Activated CD8-positive, alpha-beta memory T cell treated with anti-CD3 and anti-CD28 coated beads for 48 hours (primary cell): ENCODE data around the gene RETN.

Experiments
- DNase-seq, 3 experiments: peaks; one replicate each; pipeline ENCODE4 v3.0.0-alpha.2; 2020; ENCODE audit warnings: low read depth in 2 of 3, low spot score in 2 of 3

RETN gene

DNA sequence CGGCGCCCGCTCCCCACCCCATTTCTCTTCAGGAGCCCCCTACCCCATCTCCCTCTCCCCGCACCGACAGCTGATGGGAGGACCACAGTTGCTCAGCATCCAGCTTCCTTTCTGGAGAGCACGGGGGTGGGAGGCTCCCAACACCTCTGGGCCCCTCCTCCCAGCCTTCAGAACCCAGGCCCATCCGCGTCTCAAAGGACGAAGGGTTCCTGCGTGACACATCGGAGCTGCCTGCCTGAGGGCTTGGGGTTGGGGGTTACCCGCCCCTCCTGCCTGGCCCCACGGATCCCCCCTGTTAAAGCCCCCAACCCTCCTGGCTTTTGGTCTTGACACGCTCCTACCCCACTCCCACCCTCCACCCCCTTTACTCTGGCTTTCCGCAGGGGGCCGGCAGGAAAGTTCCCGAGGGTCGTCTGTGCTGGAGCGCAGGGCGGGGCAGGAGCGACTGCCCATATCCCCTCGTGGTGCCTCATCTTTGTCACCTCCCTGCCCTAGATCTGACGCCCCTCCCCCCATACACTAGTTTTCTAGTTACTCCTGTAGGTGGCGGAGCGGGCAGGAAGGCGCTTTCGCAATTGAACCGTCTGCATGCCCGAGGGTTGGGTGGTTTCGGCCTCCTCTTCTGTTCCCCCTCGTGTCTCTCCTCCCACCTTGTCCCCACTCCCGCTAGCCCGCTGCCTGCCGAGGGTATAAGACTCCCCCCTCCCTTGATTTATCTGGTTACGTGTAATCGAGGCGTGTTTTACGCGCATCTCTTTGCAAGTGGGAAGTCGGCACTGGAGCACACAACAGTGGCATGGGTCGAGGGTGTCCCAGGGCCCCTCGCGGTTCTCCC, 12.7 kb downstream of the RETN start:
- peak; percentile 59 to 71 (median 60) for DNase-seq

DNA sequence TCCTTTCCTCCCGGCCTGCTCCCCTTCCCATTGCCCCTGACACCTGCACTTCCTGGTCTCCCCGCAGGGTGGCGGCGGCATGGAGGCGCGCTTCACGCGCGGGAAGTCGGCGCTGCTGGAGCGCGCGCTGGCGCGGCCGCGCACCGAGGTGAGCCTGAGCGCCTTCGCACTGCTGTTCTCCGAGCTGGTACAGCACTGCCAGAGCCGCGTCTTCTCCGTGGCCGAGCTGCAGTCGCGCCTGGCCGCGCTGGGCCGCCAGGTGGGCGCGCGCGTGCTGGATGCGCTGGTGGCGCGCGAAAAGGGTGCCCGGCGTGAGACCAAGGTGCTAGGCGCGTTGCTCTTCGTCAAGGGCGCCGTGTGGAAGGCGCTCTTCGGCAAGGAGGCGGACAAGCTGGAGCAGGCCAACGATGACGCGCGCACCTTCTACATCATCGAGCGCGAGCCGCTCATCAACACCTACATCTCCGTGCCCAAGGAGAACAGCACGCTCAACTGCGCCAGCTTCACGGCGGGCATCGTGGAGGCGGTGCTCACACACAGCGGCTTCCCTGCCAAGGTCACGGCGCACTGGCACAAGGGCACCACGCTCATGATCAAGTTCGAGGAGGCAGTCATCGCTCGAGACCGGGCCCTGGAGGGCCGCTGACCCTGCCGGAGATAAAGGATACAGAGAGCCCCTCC, 13.5 kb downstream of the RETN start:
- DNase-seq, result no peak

DNA sequence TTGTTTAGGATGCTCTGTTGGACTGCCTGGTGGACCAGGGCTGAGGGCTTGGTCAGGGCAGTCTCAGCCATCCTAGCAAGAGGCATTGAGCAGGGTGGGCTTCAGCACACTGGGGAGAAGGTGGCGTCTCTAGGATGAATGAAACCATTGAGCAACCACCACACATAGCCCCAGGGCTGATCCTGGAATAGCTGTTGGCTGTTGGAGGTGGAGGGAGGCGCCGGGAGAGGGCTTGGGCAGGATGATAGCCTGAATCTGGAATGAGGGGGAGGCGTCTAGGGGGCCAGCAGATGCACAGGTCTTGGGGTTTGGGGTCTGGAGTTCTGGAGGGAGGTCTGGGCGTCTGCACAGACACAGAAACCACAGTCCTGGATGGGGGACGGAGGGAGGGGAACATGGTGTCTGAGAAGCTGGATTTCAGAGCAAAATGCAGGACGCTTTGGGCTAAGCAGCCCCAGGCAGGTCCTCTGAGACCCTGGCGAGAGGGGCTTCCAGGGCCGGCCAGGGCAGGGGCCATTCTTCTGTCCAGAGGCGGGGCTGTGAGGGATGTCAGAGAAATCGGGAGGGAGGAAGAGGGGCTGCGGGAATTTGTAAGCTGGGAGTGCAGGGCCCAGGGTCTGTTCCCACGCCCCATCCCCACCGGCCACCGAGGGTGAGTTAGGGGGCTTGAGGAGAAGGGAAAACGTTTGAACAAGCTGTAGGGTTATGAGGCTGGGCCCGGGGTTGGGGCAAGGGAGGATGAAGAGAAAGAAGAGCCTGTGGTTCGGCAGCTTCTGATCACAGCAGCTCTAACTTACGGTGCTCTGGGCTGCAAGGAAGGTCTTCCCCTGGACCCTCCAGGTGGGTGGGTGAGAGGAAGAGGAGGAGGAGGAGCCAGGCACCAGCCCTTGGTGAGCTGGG, 16.9 kb downstream of the RETN start:
- DNase-seq, result no peak

DNA sequence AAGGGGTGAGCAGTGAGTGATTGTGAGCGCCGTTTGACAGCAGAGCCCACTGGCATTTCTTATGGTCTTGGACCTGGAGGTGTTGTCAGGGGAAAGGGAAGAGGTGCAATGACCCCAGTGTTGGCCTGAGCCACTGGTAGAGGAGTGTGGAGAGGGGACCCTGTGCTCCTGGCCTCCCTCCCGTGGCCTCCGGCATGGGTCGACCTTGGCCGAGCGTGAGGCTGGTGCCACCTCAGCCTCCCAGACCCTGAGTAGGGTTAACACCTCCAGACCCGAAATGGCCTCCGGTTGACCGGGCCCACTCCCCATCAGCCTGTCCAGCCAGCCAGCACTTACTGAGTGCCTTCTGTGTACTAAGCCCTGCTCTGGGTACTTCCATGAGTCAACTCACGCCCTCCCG, 18.3 kb downstream of the RETN start:
- DNase-seq, result no peak

DNA sequence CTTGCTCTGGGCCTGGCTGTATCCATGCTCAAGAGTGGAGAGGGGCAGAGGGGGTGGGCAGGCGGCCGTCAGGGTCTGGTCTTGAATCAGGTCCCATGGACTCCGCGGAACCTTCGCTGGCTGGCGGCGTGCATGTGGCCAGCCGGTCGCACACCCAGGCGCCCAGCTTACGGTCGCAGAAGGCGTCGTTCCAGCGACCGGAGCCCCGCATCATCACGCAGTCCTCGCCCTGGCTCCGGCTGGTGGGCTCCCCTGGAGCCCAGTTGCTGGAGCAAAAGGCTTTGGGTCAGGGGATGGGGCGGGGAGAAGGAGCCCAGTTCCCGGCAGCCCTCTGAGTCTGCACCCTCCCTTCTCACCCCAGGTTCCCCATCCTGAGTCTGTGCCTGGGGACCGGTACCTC, 20.3 kb downstream of the RETN start:
- DNase-seq, result no peak

DNA sequence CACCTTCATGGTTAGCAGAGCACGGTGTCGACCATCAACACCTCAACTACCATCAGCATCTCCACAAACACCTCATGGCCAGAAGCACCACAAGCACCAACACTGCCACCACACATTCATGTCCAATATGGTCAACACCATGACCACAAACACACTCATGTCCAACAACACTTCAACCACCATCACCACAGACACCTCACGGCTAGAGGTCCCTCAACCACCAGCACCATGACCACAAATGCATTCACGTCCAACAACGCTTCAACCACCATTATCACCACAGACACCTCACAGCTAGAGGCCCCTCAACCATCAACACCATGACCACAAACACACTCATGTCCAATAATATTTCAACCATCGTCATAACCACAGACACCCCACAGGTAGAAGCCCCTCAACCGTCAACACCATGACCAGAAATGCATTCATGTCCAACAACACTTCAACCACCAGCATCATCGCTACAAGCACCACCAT, 22.0 kb downstream of the RETN start:
- DNase-seq, result no peak

DNA sequence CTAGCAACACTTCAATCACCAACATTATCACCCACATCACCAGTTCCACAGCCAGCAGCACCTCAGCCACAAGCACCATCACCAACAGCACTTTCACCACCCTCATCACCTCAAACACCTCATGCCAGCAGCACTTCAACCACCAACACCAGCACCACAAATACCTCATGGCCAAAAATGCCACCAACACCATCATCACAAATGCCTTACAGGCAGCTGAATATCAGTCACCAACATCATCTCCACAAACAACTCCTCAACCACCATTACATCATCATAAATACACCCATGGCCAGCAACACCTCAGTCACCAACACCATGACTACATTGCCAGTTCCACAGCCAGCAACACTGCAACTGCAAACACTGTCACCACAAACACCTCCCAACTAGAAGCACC, 22.6 kb downstream of the RETN start:
- DNase-seq, result no peak

DNA sequence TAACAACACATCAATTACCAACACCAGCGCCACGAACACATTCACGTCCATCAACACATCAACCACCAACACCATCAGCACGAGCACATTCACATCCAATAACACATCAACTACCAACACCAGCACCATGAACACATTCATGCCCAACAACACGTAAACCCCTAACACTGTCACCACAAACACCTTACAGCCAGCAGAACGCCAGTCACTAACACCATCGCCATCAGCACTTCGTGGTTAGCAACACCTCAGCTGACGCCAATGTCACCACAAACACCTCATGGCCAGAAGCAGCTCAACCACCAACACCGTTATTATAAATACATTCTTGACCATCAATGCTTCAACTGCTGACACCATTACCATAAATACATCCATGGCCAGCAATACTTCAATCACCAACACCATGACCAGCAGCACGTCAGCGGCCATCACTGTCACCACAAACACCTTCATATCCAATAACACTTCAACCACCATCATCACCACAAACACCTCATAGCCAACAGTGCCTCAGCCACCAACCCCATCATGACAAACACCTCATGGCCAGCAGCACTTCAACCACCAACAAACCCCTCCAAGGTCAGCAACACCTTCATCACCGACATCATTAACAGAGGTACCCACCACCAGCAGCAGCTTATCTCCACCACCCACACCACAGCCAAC, 23.7 kb downstream of the RETN start:
- DNase-seq, result no peak

DNA sequence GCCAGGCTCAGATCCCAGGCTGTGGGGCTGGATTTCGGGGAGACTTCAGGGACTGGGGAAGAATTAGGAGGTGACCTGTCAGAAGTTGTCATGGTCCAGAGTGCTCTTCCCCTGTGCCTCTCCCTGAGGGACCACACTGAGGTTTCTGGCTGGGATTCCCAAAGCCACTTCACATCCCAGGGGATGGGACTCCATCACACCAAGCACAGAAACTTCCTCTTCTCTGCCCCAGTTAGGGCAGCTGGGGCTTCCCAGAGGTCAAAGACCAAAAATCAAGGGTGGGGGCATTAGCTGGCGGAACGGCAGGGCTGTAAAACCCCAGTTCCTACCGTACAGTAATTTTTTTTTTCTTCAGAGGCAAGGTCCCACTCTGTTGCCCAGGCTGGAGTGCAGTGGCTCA, 25.6 kb downstream of the RETN start:
- no peak for DNase-seq

DNA sequence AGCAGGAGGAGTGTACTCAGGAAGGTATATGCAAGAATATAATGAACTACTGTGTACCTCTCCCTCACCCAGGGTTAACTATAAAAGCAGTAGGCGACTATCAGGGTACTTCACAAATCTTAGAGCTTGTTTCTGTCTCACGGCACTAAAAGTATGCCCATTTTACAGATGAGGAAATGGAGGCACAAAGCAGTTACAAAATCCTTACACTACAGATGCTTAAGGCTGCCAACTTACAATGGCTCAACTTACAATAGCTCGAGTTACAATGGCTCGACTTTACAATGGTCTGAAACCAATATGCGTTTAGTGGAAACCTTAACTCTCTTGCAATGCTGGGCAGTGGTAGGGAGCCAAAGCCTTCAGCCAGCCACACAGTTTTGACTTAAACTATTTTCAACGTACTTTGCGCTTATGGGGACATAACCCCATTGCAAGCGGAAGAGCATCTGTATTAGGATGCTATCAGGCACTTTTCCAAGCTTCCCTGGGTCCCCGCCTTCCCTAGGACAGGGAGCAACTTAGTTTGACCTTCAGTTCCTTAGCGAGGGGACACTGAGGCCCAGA, 29.0 kb downstream of the RETN start:
- DNase-seq, result no peak

DNA sequence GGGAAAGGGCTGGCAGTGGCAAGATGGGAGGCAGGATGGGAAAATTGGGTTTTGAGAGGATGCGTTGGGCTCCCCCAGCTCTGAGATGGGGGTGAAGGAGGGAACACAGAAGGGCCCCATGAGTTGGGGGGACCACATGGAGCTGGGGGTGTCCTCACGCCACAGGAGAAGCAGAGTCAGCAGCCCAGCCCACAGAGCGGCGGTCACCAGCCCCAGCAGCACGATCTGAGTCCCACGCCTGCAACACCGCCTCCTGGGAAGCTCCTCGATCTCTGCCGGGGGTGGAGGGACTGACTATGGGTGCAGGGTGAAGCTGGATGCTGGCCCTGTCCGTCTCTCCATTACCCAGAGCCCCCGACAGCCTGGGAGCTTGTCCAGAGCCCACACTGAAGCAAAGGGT, 29.7 kb downstream of the RETN start:
- no peak for DNase-seq

DNA sequence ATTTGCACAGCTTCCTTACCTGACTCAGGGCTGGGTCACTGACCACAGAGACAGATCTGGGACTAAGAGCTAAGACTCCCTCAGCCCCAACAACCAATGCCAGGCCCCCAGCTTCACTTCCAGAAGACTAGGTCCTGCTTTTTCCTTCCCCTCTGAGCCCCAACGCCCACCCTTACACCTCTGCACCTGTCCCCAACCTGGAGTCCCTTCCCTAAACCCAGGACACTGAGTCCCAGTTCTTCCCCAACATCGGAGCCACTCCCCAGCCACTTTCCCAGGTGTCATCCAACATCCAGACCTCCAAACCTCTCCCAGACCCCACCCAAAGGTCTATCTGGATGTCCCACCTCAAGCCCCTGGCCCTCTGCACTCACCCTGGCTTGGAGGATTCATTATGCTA, 30.2 kb downstream of the RETN start:
- no peak for DNase-seq

DNA sequence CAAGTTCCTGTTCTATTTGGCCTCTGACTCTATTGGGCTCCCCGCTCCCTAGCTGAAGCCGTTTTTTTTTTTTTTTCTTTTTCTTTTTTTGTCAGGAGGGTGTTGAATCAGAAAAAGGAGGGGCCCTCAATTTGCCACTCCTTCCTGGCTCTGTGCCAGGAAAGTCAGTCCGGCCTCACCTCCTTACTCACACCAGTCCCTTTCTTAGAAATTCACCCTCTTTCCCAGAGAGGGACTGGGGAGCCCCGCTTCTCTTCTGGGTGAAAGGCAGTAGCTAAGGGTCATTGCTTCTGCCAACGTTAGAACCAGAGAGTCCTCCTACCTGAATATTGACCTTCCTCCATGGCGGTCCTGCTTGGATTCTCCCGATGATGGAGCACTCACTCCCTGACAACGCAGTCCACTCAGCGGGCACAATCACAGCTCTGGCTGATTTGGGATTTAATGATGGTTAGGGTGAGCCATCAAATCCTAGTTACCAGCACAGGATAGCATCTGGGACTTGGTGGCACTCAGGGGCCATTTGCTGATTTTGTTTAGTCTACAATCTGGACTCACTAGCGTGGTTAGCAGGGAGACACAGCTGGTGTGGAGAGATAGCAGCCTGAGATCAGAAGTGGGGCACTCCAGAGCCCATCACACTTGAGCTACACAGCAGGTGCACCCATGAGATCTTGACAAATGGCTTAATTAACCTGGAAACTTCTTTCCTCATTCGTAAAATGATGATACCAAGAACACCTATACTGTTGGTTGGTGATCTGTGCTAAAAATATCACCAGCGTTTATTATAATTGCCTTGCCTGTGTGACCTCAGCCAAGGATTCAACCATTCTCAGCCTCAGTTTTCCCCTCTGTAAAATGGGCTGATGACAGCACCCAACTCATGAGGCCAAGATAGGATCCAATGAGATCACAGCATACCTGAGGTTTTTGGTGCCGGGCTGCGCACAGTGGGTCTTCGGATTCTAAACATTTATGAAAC, 30.9 kb downstream of the RETN start:
- peak in 1 of 3 experiments; percentile 44 for DNase-seq

DNA sequence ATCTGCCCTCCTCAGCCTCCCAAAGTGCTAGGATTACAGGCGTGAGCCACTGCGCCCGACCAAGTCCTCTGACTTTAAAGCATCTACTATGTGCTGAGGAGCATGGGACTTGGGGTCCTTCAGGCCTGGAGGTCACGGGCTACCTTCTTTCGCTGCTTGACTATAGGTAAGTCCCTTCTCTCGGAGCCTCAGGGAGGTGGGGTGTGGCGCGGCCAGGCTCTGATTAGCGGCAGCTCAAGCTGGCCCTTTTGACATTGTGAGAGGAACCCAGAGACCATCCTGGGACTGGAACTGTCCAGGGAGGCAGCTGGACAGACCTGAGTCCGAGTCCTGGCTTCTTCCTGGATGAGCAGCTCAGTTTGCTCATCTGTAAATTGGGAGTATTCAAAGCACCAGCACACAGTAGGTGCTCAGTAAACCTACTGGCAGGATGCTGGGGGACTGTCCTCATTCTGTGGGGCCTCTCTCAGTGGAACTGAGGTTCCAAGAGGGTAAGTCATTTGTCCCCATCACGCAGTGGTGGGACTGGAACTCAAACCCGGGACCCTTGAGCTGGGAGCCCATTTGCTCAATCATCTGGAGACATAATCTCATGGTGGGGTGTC, 32.3 kb downstream of the RETN start:
- no peak for DNase-seq

DNA sequence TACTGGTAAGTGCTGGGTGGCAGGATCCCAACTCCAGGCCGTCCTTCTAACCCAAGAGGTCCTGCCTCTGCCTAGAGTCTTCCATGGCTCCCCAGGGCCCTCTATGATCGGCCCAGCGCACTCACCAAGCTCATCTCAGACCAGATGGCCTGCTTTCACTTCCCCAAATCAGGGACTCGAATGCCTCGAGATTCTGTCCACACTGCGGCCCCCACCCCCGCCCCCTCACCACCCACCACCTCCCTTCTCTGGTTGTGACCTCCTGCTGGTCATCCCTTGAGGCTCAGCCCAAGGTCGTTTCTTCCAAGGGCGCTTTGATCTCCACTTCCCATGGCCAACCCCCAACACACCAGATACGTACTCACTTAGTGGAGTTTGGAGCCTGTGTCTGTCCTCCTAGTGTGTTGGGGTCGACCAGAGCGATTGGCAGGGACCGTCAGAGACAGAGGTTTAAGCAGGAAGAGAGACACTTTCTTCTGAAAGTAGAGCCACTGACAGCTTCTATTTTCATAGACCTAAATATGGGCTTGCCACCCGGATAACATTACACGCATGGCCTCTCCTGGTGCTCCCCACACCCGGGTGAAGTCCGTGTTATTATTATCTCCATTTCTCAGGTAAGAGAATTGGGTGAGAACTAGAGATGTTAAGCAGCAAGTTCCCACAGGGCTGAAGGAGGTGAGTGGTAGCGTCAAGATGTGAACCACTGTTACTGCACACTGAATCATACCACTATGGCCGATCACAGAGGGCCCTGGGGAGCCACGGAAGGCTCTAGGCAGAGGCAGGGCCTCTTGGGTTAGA, 33.0 kb downstream of the RETN start, which contains the start of gene FCER2:
TSS of gene FCER2 (minus strand) at position 478 of the 804 bp plus-strand sequence. CDS start 2,371 bp downstream, outside the sequence.
- no peak for DNase-seq

DNA sequence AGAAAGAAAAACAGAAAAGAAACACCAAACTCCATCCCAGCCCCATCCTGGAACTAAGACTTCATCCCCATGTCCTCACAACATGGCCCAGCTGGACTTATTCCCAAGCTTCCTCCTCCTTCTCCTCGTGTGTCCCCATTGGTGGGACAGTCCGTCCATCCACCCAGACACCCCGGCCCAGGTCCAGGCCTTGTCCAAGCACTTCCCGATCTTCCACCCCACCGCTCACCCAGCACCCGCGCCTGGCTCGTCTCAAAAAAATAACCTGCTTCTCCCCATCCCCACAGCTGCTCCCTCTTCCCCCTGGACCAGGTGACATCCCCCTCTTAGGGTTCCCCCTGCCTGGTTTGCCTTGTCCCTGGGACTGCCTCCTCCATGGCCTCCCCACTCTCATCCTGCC, 34.5 kb downstream of the RETN start:
- DNase-seq, result no peak

DNA sequence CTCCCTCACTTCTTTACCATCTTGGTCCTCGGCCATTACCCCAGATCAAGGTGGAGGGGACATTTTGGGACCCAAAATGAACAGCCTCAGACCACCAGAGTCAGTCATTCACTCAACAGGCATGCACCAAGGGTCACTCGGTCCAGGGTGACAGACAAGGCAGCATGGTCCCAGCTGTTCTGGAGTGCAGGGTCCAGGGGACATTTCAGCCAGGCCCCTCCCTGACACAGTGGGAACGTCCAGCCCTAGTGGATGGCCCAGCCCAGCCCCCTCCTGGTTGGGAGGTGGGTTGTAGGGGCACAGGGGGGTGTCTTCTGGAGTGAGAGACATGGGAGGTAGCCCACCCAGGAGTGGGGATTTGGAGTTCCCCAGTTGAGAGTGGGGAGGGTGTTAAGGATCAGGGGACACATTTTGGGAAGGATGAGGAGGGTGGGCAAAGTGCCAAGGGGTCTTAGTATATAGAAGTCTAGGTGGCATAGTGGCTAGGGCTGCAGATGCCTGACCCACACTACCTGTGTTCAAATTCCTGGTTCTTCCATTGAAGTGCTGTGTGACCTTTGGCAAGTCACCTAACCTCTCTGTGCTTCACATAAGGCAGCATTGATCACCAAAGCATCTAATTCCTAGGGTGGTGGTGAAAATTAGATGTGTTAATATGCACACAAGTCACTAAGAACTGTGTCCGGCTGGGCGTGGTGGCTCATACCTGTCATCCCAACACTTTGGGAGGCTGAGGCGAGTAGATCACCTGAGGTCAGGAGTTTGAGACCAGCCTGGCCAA, 35.6 kb downstream of the RETN start:
- DNase-seq, result no peak
